Measurements from ENCODE around the gene LYPD6B.

Gene LYPD6B

GRCh38 chr2:149160701-149161217 is 122.3 kb downstream of the LYPD6B start:
- DNase-seq (ENCODE audit: low spot score): peak; percentile 13

GRCh38 chr2:149161481-149162225 is 123.2 kb downstream of the LYPD6B start:
- no peak for DNase-seq (ENCODE audit: low spot score)

- no peak for DNase-seq (ENCODE audit: low spot score)
Measured at GRCh38 chr2:149164296-149164695, 125.8 kb downstream of the LYPD6B start.

GRCh38 chr2:149164827-149165226 is 126.3 kb downstream of the LYPD6B start:
- DNase-seq (ENCODE audit: low spot score): no peak

- DNase-seq (ENCODE audit: low spot score): peak; percentile 28
Measured at GRCh38 chr2:149167001-149167780, 128.7 kb downstream of the LYPD6B start.

- no peak for DNase-seq (ENCODE audit: low spot score)
Measured at GRCh38 chr2:149167941-149168340, 129.4 kb downstream of the LYPD6B start.

- no peak for DNase-seq (ENCODE audit: low spot score)
Measured at GRCh38 chr2:149169656-149170055, 131.2 kb downstream of the LYPD6B start.

- no peak for DNase-seq (ENCODE audit: low spot score)
Measured at GRCh38 chr2:149170156-149170555, 131.7 kb downstream of the LYPD6B start.

GRCh38 chr2:149170911-149171310 is 132.4 kb downstream of the LYPD6B start:
- no peak for DNase-seq (ENCODE audit: low spot score)

- no peak for DNase-seq (ENCODE audit: low spot score)
Measured at GRCh38 chr2:149173220-149173619, 134.7 kb downstream of the LYPD6B start.

- DNase-seq (ENCODE audit: low spot score): no peak
Measured at GRCh38 chr2:149175956-149176355, 137.5 kb downstream of the LYPD6B start.

GRCh38 chr2:149178612-149179011 is 140.1 kb downstream of the LYPD6B start:
- no peak for DNase-seq (ENCODE audit: low spot score)

- no peak for DNase-seq (ENCODE audit: low spot score)
Measured at GRCh38 chr2:149180226-149180875, 141.9 kb downstream of the LYPD6B start.

GRCh38 chr2:149183187-149183586 is 144.7 kb downstream of the LYPD6B start:
- DNase-seq (ENCODE audit: low spot score): no peak

GRCh38 chr2:149184991-149185390 is 146.5 kb downstream of the LYPD6B start:
- DNase-seq (ENCODE audit: low spot score): no peak

GRCh38 chr2:149185942-149186490 is 147.5 kb downstream of the LYPD6B start:
- DNase-seq (ENCODE audit: low spot score): no peak

GRCh38 chr2:149187057-149187456 is 148.6 kb downstream of the LYPD6B start:
- DNase-seq (ENCODE audit: low spot score): no peak

- no peak for DNase-seq (ENCODE audit: low spot score)
Measured at GRCh38 chr2:149188291-149188690, 149.8 kb downstream of the LYPD6B start.

- DNase-seq (ENCODE audit: low spot score): no peak
Measured at GRCh38 chr2:149189769-149190168, 151.3 kb downstream of the LYPD6B start.

- DNase-seq (ENCODE audit: low spot score): no peak
Measured at GRCh38 chr2:149191915-149192314, 153.4 kb downstream of the LYPD6B start.

- DNase-seq (ENCODE audit: low spot score): no peak
Measured at GRCh38 chr2:149192427-149192826, 153.9 kb downstream of the LYPD6B start.

- DNase-seq (ENCODE audit: low spot score): no peak
Measured at GRCh38 chr2:149200109-149200520, 161.6 kb downstream of the LYPD6B start.
